H1 (cell line): ENCODE results near the gene ABHD6.

Source experiments
- ASH2L ChIP-seq: fragments of 200-600, 300-600 bp; sonication (generic); IDR thresholded peaks from one replicate; pipeline ENCODE4 v1.7.1; 2017; ENCODE audit warnings: low read length
- CEBPB ChIP-seq: IDR thresholded peaks from 2 replicates; pipeline ENCODE4 v1.6.1; 2012; ENCODE audit warnings: low read depth, low read length
- EZH2 ChIP-seq: fragments of 200-600 bp; sonication (generic); IDR thresholded peaks from 2 replicates; pipeline ENCODE4 v1.7.1; 2012; ENCODE audit warnings: low read depth, mild to moderate bottlenecking, moderate library complexity, low read length, inconsistent platforms; ENCODE audit not compliant: severe bottlenecking
- HDAC2 ChIP-seq, 2 experiments: fragments of 300-600 bp in 1 of 2; sonication (generic) in 1 of 2; IDR thresholded peaks; 2 replicates each; pipeline ENCODE4 v1.6.1; 2011 to 2012; ENCODE audit warnings: low read depth in 2 of 2, low read length in 2 of 2, mild to moderate bottlenecking in 2 of 2, moderate library complexity in 2 of 2, borderline replicate concordance in 1 of 2, inconsistent platforms in 1 of 2
- HDAC6 ChIP-seq: IDR thresholded peaks from one replicate; pipeline ENCODE4 v1.7.1; 2012; ENCODE audit warnings: low read depth, mild to moderate bottlenecking, inconsistent platforms, low read length, moderate library complexity
- POLR2A ChIP-seq, 2 experiments: IDR thresholded peaks; 1 replicate in 1 of 2; 2 replicates in 1 of 2; pipeline ENCODE4 v1.6.1; 2011; ENCODE audit warnings: low read depth in 2 of 2, low read length in 2 of 2, mild to moderate bottlenecking in 2 of 2; ENCODE audit errors: control extremely low read depth in 1 of 2
- TAF1 ChIP-seq: IDR thresholded peaks from 2 replicates; pipeline ENCODE4 v1.6.1; 2011; ENCODE audit warnings: mild to moderate bottlenecking, low read depth, low read length
- TEAD4 ChIP-seq: IDR thresholded peaks from 2 replicates; pipeline ENCODE4 v1.6.1; 2012; ENCODE audit warnings: low read depth, low read length, inconsistent platforms, mixed read lengths
- YY1 ChIP-seq: IDR thresholded peaks from 2 replicates; pipeline ENCODE4 v1.6.1; 2011; ENCODE audit warnings: low read depth, mild to moderate bottlenecking, low read length
- TF ChIP-seq, protein P1 (sequence below), 3 experiments: IDR thresholded peaks; 1 replicate in 2 of 3; 2 replicates in 1 of 3; pipeline versions ENCODE4 v1.5.1 to v1.6.1; 2011; ENCODE audit warnings: low read length in 3 of 3, mild to moderate bottlenecking in 3 of 3, inconsistent platforms in 2 of 3, low read depth in 1 of 3, moderate library complexity in 1 of 3; ENCODE audit not compliant: insufficient read depth in 1 of 3; ENCODE audit errors: control extremely low read depth in 1 of 3
- TF ChIP-seq, protein P2 (sequence below): IDR thresholded peaks from 2 replicates; pipeline ENCODE4 v1.6.1; 2012; ENCODE audit warnings: inconsistent platforms

DNA sequence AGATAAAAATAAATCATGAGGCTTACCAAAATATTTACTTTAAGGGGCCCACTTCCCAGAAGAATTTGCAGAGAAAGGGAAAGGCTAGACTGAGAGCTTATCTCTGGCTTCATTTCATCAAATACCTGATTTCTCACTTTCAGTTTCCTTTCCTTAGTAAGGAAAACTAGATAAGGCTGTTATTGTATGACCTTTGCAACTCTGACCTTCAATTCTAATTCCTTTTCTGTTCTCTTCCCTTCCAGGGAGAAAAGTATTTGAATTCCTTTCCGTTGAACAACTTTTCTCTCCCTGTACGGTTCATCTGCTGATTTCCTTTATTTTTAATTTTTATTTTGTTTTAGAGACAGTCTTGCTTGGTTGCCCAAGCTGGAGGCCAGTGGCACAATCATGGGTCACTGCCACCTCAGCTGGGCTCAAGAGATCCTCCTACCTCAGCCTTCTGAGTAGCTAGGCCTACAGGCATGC, 88.0 kb downstream of the ABHD6 start:
- TF ChIP-seq POLR2A (IDR thresholded peaks at IDR 0.05; ENCODE audit: control extremely low read depth in 1 of 2, low read depth in 2 of 2, low read length in 2 of 2) = no peak
- TF ChIP-seq YY1 = no peak
- TF ChIP-seq EZH2 = no peak
- TF ChIP-seq, protein P1, sequence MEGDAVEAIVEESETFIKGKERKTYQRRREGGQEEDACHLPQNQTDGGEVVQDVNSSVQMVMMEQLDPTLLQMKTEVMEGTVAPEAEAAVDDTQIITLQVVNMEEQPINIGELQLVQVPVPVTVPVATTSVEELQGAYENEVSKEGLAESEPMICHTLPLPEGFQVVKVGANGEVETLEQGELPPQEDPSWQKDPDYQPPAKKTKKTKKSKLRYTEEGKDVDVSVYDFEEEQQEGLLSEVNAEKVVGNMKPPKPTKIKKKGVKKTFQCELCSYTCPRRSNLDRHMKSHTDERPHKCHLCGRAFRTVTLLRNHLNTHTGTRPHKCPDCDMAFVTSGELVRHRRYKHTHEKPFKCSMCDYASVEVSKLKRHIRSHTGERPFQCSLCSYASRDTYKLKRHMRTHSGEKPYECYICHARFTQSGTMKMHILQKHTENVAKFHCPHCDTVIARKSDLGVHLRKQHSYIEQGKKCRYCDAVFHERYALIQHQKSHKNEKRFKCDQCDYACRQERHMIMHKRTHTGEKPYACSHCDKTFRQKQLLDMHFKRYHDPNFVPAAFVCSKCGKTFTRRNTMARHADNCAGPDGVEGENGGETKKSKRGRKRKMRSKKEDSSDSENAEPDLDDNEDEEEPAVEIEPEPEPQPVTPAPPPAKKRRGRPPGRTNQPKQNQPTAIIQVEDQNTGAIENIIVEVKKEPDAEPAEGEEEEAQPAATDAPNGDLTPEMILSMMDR (IDR thresholded peaks at IDR 0.05; ENCODE audit: control extremely low read depth in 1 of 3, insufficient read depth in 1 of 3, low read depth in 1 of 3, low read length in 3 of 3) = no peak
- TF ChIP-seq, protein P2, sequence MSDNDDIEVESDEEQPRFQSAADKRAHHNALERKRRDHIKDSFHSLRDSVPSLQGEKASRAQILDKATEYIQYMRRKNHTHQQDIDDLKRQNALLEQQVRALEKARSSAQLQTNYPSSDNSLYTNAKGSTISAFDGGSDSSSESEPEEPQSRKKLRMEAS = no peak
- TF ChIP-seq ASH2L = no peak
- no peak for TF ChIP-seq HDAC2 (IDR thresholded peaks at IDR 0.05; ENCODE audit: borderline replicate concordance in 1 of 2, low read depth in 2 of 2, low read length in 2 of 2)
- TF ChIP-seq CEBPB = no peak
- no peak for TF ChIP-seq TAF1
- no peak for TF ChIP-seq TEAD4
- no peak for TF ChIP-seq HDAC6
